GDM1 (cell line): ENCODE data around the gene GABBR2.

ENCODE experiments used
- DNase-seq: peaks from one replicate; lab custom pipeline; 2025; lab: John Stamatoyannopoulos, UW

Gene GABBR2

DNA sequence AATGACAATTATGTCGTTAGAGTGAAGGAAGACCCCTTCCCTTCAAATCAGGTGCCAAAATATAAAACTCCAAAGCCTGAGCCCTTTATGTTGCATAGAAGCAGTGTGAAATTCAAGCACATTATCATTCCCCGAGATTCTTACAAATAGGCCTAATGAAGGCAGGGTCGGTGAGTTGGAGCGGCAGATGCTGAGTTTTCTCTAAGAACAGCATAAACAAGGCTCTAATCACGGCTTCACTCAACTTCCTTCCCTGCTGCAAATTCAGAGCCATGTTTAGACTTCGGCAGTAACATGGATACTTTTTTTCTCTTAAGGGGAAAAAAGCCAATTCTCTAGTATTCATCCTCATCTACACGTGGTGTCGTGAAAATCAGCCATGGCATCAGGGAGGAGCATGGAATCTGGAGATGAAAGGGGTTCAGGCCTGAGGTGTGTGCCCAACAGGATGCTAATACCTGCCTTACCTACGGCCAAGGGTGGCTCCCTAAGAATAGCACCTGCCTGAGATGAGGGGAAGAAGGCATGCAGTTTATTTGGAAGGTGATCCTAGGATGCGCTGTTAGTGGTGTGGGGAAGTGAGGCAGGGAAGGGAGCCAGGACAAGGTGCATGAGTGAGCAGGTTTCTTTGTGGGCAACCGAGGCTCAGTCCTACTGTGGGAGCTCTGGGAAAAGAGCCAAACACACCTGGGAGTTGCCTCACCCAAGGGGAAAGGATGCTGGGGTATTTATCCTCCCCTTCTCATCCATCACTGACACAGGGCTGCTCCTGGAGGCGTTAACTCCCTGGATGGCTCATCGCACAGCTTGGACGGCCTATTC is 306.5 kb downstream of the GABBR2 start:
- no peak for DNase-seq

DNA sequence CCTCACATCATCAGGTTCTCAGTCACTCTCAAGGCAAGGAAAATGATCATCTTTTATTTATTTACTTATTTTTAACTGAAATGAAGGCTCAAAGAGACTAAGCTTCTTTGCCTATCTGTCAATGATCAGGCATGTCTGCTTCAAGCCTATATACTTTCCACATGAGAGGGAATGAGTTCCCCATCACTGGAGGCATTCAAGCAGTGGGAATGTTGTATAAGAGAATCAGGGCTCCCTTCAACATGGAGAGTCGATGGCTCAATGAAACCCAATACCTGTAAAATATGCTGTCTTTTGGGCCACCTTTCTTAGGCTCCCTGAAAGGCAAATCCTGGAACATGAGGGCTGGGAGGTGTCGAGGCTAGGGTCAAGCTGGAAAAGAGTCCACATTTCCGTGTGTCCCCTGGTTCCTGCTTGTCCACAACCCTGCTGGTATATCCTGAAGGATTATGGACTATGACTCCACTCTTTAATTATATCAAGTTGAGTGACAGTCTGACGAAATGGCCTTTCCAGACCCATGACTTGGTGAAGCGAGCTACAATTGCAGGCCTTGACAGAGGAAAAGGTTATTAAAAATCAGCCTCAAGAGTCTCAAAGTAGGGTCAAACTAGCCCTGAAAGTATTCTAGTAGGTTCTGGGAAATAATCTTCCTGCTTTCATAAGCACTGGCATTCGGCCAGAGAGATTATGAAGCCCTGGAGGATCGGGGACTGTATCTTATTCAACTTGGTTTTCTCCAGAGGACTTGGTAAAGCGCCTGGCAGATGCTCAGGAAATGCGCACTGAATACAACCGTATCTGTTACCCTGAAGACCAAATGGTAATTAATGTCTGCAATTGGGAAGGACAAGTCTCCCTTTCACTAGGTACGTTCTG is 307.4 kb downstream of the GABBR2 start:
- no peak for DNase-seq

DNA sequence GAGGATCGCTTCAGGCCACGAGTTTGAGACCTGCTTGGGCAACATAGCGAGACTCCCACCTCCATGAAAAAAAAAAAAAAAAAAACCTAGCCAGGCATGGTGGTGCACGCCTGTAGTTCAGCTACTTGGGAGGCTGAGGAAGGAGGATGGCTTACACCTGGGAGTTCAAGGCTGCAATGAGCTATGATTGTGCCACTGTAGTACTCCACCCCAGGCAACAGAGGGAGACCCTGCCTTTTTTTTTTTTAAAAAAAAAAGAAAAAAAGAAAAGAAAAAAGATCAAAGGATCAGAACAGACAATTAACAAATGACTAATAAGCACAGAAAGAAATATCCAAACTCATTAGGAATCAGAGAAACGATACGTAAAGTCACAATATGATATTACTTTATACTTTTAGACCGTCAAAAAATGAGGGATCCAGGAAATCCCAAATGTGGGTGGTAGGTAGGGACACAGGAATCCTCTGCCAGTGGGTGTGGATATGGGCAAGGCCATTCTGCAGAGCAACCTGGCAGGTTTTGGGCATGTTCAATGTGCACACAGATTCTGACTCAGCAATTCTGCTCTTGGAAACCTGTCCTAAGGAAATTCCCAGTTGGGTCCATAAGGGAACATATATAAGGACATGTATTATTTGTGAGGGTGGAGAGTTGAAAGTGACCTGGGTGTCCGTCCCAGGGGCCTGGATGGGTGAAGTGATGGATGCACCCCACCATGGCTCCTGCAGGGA is 308.6 kb downstream of the GABBR2 start:
- no peak for DNase-seq

DNA sequence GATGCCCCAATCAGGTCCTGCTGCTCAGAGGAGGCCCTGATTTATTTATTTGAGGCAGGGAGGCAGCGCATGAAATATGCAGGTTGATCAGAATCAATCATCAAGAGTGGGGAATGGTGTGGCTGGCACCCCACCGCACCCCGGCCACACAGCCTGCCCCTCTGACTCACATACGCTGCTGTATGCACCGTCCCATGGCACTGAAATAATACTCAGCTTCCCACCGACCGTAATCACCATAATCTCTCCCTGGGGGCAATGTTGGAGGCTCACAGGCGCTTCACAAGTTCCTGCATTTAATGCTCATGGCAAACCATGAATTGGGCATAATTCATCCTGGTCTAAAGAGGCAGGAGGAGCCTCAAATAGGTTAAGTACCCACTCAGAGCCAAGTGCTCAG is 312.1 kb downstream of the GABBR2 start:
- DNase-seq: no peak

DNA sequence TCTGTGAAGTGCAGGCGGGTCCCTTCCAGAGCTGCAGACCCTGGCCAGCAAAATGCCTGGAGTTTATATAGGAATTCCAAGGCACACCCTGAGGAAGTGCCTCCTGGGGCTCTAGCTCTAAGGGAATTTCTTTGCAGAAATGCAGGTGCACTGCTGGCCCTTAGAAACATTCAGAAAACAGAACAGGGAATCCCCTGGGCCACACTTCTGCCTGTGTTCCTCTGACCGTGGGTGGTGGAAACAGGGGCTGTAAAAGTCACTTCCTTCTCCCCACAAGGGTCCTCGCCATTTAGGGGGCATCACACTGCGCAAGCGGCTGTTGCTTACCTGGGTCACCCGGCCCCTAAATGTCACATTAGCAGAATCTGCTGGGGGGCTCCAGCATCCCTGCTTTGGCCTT is 312.5 kb downstream of the GABBR2 start:
- no peak for DNase-seq

DNA sequence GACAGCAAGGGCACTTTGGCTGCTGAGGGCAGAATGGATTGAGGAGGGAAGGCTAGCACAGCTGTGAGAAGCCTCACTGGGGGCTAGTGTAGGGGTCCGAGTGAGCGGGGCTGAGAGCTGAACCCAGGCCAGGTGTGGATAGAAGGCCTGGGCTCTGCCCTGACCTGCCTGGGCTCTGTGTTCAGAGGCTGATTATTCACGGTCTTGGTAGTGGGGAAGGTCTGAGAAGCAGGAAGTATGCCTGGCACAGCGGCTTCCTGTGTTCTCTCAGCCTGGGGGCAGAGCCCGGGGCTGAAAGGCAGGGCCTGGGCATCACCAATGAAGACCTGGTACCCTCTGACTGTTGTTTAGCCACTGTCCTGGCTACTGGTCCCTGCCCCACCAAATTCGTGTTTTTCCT is 316.9 kb downstream of the GABBR2 start:
- no peak for DNase-seq

DNA sequence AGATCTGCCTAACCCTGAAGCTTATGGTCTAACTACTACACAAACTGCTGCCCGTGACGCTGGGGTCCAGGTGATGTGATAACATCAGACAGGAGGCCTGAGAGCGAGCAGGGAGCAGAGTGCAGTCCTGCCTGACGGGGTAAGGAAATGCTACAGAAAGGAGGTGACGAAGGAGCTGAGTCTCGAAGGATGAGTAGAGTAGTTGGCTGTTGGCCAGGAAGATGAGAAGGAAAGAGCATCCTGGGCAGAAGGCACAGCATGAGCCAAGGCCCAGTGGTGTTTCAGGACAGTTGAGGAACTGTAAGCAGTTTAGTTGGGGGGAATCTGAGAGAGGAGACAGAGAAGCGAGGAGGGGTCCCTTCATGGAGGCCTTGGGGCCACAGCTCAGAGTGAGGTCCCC is 317.3 kb downstream of the GABBR2 start:
- DNase-seq: no peak

DNA sequence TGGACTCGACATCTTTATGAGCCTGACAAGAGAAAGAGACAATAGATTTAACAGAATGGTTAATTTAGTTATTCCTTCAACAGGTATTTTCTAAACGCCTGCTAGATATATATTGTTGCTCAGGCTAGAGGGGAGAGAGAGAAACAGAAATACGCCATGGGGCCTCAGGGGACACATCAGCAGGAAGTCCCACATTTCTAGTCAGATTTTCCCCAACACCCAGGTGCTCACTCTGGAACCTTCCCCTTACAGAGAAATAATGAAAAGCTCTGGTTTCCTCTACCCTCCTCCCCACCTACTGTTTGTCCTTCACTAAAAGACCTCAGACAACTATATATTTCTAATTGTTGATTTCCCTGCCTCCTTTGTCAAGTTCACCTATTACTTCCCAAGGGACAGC is 323.0 kb downstream of the GABBR2 start:
- no peak for DNase-seq

DNA sequence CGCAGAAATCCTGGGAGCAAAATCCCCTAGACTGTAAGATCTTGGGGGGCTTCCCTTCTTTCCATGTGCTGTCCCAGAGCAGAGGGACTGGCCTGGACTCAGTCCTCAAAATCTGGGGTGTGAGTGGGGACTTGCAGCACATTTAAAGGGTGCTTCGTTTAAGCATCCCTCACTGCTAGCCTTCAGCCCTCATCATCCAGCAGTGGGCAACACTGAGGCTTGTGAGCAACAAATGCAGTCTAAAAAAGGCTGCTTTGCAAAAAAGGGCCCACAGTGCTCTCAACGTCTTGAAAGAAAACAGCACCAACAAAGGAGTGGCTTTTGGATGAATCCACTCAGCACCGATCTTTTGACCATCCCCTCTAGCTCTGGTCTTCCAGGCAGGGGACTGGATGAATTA is 325.0 kb downstream of the GABBR2 start:
- DNase-seq: no peak

DNA sequence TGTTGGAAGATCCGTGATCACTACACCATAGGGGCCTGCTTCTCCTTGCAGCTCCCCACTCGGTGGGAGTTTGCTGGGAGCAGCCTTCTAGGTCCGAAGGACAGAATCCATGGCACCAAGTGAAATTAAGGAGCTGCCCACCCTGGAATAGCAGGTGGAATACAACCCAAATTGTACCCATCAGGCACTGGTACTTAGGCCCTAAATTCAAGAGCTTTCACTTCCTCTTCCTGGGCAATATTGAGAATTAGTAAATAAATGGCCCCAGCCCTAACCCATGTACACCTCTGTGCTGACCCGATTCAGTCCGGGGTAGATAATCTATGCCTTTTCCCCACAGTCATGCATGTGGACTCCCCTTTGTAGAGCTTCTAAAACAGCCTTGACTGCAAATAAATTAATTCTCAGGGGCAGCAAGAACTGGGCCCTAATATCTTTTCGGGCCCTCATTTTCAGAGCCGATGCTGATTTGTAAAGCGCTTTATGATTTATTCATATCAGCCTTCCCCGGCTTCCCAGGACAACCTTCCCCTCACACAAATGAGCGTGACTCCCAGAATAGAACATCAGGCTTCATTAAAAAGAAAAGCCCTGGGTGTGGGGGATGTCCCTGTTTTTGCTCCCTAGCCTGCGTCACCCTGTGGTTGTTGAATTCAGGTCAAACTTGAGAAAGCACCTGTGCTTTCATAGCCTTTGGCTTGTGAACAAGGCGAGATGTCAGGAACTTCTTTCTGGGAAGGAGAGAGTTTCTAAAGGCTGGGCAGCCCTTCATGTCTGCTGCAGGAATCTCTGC is 327.2 kb downstream of the GABBR2 start:
- DNase-seq: no peak

DNA sequence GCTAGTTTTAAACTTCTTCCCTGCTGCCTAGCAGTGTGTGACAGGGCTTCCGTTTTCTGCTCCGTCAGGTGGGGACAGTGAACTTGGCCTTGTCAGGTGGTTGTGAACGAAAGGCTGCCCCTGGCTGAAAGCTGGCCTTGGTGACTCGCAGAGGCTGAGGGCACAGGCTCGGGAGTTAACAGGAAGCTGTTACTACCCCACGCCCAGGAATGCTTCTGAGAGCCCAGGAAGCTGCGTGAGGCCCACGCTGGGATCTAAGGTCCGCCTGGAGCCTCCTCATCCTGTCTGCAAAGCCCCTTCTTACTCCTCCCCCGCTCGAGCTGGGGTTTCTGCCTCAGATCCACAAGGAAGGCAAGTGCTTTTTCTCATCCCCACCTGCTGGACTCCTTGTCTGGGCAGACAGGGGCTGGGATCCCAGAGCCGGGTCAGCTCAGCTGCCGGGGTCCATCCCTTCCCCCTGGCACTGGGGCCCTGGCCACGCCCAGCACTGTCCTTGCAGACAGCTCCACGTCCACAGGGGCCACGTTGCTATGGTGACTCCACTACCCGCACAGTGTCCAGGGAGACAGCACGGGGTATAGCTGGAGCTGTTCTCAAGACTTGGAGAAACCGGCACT is 328.6 kb downstream of the GABBR2 start:
- DNase-seq: no peak

DNA sequence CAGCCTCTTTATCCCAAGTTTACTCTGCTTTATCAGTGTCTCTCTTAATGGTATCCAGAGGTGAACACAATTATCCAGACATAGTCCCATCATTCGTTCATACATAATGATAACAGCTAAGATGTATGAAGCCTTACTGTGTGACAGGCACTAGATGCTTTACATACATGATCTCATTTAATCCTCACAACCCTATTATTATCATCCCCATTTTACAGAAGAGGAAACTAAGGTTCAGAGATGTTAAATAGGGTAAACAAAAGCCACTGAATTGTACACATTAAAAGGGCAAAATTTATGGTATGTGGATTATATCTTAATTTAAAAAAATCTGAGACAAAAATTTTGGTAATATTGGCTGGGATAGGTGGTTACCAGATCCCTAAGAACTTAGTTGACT is 329.2 kb downstream of the GABBR2 start:
- DNase-seq: no peak

DNA sequence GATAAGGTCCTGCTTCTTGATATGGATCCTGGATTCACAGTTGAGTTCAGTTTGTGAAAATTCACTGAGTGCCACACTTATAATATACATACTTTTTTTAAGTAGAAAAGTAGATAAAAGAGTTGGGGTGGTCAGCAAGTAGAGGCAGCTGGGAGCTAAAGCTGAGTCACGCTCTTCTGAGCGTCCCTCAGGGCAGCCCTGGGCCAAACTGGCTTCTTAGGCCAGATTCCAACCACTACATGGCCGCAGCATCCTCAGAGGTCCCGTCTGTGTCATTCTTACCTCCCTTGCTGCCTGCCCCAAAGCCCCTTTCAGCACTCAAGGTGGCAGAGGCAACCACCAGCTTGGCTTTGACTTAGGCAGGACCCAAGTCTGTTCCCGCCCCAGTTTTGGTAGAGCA is 329.9 kb downstream of the GABBR2 start:
- no peak for DNase-seq

DNA sequence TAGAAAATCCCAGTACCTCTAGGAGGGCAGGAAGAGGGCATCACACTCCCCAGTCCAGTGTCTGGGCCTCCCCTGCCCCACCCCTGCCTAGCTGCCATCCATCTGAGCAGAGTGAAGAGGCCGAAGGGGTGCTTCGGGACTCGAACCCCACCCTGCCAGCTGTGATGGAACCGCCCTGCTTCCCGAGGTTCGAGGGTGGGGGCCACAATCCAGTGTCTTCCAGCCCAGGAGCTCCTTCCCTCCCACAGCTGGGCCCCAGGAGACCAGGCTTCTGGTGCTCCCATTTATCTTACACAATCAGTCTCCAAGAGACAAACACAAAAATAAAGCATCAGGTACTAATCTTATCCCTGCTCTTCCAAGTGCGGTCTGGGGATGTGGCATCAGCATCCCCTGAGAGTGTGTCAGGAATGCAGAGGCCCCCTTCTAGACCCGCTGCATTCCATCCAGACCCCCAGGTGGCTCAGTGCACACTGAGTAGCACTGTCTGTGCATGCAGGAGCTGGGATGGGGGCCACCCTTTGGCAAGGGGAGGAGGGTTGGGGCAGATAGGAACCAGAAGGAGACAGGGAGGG is 330.4 kb downstream of the GABBR2 start:
- DNase-seq: no peak

DNA sequence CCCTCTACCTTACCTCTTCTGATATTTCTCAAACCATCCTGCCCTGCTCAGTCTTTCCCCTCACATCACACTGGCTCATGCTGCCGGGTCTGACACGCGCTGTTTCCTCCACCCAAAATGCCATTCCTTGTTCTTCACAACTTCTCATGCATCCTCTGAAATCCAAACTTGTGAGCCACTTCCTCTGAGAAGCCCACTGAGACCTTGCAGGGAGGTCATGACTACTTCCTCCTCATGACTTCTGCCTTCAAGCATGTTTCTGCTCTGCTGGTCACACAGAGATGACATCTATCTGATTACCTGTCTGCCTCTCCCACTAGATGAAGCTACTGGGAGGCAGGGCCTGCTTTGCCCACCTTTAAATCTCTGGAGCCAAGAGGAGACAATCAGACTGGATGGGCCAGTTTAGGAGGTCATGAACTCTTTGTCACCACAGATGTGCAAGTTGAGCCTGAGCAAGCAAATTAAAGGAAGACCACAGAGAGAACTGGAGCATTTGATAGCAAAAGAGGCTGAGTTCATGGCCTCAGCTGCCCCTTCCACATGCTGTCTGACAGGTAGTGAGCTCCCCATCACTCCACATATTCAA is 333.5 kb downstream of the GABBR2 start:
- no peak for DNase-seq

DNA sequence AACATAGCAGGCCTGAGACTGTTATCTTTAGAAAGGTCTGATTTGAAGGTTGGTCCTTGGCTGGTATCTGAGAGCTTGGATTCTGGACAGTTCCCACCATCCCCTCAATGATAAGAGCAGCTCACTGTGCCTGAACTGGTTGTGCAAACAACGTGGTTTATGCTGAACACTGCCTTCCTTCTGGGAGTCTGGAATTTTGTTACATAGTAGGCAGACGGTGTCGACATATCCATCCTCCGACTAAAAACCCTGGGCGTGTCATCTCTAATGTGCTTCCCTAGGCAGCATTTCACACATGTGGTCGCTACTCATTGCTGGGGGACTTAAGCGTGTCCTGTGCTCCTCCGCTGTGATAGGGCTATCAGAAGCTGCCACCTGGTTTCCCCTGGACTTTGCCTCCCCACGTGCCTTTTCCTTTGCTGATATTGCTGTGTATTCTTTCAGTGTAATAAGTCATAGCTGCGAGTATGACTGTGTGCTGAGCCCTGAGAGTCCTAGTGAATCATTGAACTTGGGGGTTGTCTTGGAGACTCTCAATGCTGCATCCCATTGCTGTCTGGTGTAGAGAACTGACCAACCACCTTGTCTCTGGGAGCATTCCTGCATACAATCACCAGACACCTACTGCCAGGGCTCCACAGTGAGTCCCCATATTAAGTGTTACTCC is 334.2 kb downstream of the GABBR2 start:
- DNase-seq: no peak

DNA sequence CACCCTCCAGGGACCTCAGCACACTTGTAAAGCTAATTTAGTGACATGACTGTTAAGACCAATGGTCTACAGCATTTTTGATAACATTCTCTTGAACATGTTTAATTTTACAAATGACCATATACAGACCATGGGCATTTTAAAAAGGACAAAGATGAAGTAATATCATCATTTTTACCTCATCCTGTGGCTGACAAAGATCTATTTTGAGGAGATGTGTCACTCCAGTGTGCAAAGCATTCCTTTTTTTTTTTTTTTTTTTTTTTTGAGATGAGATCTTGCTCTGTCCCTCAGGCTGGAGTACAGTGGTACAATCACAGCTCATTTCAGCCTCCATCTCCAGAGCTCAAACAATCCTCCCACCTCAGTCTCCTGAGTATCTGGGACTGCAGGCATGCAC is 335.1 kb downstream of the GABBR2 start:
- DNase-seq: no peak

DNA sequence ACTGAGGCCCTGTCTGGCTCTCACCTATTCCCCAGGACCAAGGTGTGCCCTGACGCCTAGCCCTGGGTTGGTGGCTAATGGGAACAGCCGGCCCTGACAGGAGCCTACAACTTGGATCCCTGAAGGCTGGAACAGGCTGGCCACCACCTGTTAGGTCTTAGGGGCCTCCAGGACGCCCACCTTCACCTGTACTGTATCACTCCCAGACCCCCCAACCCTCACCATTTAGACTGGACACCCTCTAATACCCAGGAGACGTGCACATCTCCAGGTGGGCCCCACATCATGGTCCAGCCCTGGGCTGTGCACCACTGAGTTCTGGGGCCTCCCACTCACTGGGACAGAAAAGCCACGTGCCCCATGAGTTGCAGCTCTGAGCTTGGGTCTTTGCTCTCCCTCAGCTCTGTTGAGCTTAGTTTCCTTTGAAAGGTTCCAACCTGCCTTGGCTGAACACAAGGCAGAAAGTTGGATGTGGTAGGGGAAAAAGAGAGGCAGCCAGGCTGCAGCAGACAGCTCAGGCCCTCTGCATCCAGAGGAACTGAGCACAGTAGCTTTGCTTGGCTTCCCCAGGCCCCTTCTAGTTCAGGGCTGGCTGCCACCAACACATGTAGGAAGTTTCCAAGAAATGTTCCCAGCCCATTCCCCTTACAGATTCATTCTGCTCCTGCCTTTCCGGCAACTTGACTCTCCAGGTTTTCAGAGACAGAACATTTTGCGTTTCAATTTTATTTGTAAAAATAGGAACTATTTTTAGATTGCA is 336.5 kb downstream of the GABBR2 start:
- no peak for DNase-seq

DNA sequence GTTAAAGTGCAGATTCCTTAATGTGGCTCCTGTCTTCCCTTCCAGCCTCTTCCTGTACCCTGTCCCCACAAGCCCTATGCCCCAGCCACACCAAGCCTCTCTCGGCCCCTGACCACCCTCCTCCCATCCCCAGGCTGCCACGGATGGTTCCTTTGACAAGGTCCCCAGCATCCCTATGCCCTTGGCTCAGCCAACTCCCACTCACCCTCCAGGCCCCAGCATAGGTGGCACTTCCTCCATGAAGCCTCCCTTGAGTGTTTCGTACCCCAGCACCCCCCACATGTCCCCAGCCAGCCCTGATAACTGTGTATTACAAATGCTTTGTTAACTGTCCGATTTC is 337.8 kb downstream of the GABBR2 start:
- no peak for DNase-seq
